CD4-positive, alpha-beta T cell treated with Interleukin-10 for 1 hour (primary cell): ENCODE data around the gene PRR35.

Source experiments
- DNase-seq: peaks from one replicate; pipeline ENCODE4 v3.0.0-alpha.2; 2020

Gene PRR35

GRCh38 chr16:560204-560700 is at the start of gene PRR35:
Gene PRR35, plus strand, starts transcription at chr16:560394. Its CDS starts 2,901 bp downstream, at chr16:563295.
- no peak for DNase-seq

GRCh38 chr16:512802-513201 is 47.4 kb upstream of the PRR35 start:
- DNase-seq, result no peak

- no peak for DNase-seq
Measured at GRCh38 chr16:513950-514349, 46.2 kb upstream of the PRR35 start.

- no peak for DNase-seq
Measured at GRCh38 chr16:515175-515938, 44.8 kb upstream of the PRR35 start.

GRCh38 chr16:515939-516226 is 44.3 kb upstream of the PRR35 start:
- no peak for DNase-seq

- DNase-seq, result no peak
Measured at GRCh38 chr16:516301-516700, 43.9 kb upstream of the PRR35 start.

GRCh38 chr16:518858-519257 is 41.3 kb upstream of the PRR35 start:
- DNase-seq, result no peak

GRCh38 chr16:519425-519824 is 40.8 kb upstream of the PRR35 start:
- DNase-seq, result no peak

- DNase-seq, result no peak
Measured at GRCh38 chr16:519841-520687, 40.1 kb upstream of the PRR35 start.

- DNase-seq, result no peak
Measured at GRCh38 chr16:520847-521246, 39.3 kb upstream of the PRR35 start.

- DNase-seq, result no peak
Measured at GRCh38 chr16:521381-522210, 38.6 kb upstream of the PRR35 start.

GRCh38 chr16:522320-523096 is 37.7 kb upstream of the PRR35 start:
- no peak for DNase-seq

- no peak for DNase-seq
Measured at GRCh38 chr16:523097-523741, 37.0 kb upstream of the PRR35 start.

- DNase-seq, result no peak
Measured at GRCh38 chr16:524274-525040, 35.7 kb upstream of the PRR35 start.

- no peak for DNase-seq
Measured at GRCh38 chr16:525123-525519, 35.1 kb upstream of the PRR35 start.

GRCh38 chr16:525520-526180 is 34.5 kb upstream of the PRR35 start:
- peak; percentile 33 for DNase-seq

GRCh38 chr16:526181-527014 is 33.8 kb upstream of the PRR35 start:
- DNase-seq, result no peak

GRCh38 chr16:527015-527903 is 32.9 kb upstream of the PRR35 start, which contains the start of gene CAPN15:
Gene CAPN15, plus strand, starts transcription at chr16:527712. Its CDS starts 19,127 bp downstream, at chr16:546839.
- DNase-seq, result peak; percentile 87
